ENCODE results near the gene TXNL4B.
A peak's percentile ranks its signal among the peaks of the same experiment; 100 is the strongest.

TXNL4B gene

DNA sequence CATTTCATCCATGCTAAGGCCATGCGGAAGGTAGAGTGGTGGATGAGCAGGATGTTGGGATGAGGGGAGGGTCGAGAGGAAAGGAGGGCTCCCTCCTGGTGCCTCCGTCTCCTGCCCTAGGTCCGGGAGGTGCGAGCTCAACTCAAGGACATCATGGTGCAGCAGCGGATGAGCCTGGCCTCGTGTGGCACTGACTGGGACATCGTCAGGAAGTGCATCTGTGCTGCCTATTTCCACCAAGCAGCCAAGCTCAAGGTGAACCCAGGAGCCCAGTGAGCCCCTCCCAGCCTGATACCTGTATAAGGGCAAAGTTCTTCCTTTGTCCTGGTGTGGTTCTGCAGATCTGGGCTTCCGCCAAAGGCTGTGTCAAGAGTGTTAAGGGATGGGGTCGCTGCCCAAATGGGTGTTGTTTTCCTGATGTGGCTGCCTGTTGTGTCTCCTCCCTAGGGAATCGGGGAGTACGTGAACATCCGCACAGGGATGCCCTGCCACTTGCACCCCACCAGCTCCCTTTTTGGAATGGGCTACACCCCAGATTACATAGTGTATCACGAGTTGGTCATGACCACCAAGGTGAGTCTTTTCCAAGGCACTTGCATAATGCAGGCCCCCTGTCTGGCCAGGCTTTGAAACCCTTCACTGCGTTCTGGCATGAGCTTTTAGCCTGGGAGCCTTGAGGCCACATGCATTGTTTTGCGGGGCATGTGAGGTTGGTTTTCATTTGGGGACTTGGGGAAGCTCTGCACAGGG lies 15.1 kb upstream of the TXNL4B start:
- TF ChIP-seq, protein P1, sequence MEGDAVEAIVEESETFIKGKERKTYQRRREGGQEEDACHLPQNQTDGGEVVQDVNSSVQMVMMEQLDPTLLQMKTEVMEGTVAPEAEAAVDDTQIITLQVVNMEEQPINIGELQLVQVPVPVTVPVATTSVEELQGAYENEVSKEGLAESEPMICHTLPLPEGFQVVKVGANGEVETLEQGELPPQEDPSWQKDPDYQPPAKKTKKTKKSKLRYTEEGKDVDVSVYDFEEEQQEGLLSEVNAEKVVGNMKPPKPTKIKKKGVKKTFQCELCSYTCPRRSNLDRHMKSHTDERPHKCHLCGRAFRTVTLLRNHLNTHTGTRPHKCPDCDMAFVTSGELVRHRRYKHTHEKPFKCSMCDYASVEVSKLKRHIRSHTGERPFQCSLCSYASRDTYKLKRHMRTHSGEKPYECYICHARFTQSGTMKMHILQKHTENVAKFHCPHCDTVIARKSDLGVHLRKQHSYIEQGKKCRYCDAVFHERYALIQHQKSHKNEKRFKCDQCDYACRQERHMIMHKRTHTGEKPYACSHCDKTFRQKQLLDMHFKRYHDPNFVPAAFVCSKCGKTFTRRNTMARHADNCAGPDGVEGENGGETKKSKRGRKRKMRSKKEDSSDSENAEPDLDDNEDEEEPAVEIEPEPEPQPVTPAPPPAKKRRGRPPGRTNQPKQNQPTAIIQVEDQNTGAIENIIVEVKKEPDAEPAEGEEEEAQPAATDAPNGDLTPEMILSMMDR (IDR thresholded peaks at IDR 0.05; ENCODE audit: low read depth, low read length), result no peak
- H3K4me3 ChIP-seq (replicated peaks in 1 of 2; ENCODE audit: low read depth in 2 of 2, low read length in 2 of 2), result no peak overlapping the region
- no peak for DNase-seq (ENCODE audit: low read depth in 2 of 2)

DNA sequence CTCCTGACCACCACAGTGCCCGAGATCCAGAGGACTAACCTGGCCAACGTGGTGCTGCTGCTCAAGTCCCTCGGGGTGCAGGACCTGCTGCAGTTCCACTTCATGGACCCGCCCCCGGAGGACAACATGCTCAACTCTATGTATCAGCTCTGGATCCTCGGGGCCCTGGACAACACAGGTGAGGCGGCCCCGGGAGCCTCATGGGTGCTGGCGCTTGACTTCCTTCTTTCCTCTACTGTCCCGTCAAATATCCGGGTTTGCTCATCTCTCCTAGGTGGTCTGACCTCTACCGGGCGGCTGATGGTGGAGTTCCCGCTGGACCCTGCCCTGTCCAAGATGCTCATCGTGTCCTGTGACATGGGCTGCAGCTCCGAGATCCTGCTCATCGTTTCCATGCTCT lies 14.0 kb upstream of the TXNL4B start:
- no peak for DNase-seq (ENCODE audit: low read depth in 2 of 2)
- TF ChIP-seq, protein P1 (IDR thresholded peaks at IDR 0.05; ENCODE audit: low read depth, low read length), result no peak
- no peak overlapping the region for H3K4me3 ChIP-seq (replicated peaks in 1 of 2; ENCODE audit: low read depth in 2 of 2, low read length in 2 of 2)

DNA sequence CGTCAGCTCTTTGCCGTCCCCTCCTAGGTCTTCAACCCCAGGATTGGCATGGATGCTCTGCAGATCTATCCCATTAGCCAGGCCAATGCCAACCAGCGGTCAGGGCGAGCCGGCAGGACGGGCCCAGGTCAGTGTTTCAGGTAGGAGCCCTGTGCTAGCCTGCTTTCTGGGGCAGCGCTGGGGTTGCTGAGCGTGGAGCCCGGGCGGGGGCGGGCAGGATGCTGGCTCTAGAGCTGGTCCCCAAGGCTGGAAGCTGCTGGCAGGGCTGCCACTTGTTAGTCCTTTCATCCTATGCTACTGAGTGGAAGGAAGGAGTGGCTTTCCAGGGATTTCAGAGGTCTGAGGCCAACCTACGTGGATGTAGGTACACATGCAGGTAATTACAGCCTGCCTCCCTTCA lies 12.6 kb upstream of the TXNL4B start:
- H3K4me3 ChIP-seq (replicated peaks in 1 of 2; ENCODE audit: low read depth in 2 of 2, low read length in 2 of 2), result no peak overlapping the region
- no peak for DNase-seq (ENCODE audit: low read depth in 2 of 2)
- TF ChIP-seq, protein P1 (IDR thresholded peaks at IDR 0.05; ENCODE audit: low read depth, low read length), result no peak

DNA sequence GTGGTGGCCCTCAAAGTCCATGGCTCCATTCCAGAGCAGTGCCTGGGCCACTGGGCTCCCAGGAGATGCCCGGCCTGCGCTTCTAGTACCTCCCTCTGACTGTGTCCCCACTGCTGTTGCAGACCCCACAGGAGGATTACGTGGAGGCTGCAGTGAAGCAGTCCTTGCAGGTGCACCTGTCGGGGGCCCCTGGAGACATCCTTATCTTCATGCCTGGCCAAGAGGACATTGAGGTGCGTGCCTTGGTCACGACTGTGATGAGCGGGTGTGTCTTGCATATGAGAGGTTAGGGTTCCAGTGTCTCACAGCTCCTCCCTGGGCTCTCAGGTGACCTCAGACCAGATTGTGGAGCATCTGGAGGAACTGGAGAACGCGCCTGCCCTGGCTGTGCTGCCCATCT lies 11.5 kb upstream of the TXNL4B start:
- no peak overlapping the region for H3K4me3 ChIP-seq (replicated peaks in 1 of 2; ENCODE audit: low read depth in 2 of 2, low read length in 2 of 2)
- DNase-seq (ENCODE audit: low read depth in 2 of 2), result no peak
- TF ChIP-seq, protein P1 (IDR thresholded peaks at IDR 0.05; ENCODE audit: low read depth, low read length), result no peak

DNA sequence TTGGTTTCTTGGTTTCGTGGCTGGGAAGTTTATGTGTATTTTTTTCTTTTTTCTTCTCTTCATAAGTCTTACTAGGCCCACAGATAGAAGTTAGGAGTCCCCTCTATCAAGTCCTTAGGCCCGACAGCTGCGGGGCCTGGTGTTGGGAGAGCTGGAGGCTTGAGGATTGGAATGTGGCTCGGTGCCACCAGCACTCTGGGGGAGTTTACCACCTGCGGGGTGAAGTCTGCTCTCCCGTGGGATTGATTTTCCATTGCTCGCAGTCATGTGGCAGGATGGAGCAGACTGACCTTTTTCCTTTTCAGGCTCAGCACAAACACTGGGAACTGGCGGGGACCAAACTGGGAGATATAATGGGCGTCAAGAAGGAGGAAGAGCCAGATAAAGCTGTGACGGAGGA lies 7.8 kb upstream of the TXNL4B start:
- no peak overlapping the region for H3K4me3 ChIP-seq (replicated peaks in 1 of 2; ENCODE audit: low read depth in 2 of 2, low read length in 2 of 2)
- TF ChIP-seq, protein P1 (IDR thresholded peaks at IDR 0.05; ENCODE audit: low read depth, low read length), result no peak
- no peak for DNase-seq (ENCODE audit: low read depth in 2 of 2)

DNA sequence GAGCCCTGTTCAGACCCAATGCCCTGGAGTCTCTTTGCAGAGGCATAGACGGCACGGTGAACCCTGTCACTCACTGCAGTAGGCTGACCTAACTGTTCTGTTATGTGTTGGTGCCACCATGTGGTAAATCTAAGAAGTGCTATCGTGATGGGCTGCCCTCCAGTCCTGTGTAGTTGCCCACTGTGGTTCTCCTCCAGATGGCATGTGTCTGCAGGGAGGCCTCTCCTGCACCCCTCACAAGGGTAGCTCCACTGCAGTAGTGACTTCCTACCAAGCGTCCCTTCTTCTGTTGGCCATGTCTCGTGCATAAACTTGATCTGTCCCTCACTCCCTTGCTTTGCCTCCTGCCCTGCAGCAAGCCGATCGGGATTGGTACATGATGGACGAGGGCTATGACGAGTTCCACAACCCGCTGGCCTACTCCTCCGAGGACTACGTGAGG lies 6.0 kb upstream of the TXNL4B start:
- H3K4me3 ChIP-seq (replicated peaks in 1 of 2; ENCODE audit: low read depth in 2 of 2, low read length in 2 of 2), result no peak overlapping the region
- TF ChIP-seq, protein P1 (IDR thresholded peaks at IDR 0.05; ENCODE audit: low read depth, low read length), result peak; percentile 59
- peak; percentile 66 to 72 for DNase-seq (ENCODE audit: low read depth in 2 of 2)

DNA sequence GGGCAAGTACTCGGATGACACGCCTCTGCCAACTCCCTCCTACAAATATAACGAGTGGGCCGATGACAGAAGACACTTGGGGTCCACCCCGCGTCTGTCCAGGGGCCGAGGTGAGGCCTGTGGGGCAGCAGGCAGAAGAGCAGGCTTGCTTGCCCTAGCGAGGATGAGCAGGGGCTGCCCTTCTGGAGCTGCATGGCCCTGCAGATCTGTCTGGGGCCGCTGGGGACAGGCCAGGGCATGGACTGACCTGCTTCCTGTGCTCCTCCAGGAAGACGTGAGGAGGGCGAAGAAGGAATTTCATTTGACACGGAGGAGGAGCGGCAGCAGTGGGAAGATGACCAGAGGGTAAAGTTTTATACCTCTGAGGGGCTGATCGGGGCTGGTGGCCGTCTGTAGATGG lies 5.5 kb upstream of the TXNL4B start:
- TF ChIP-seq, protein P1 (IDR thresholded peaks at IDR 0.05; ENCODE audit: low read depth, low read length), result no peak
- no peak overlapping the region for H3K4me3 ChIP-seq (replicated peaks in 1 of 2; ENCODE audit: low read depth in 2 of 2, low read length in 2 of 2)
- no peak for DNase-seq (ENCODE audit: low read depth in 2 of 2)
